HL-60/S4 treated with retinoic acid at 250 ng/mL for 4 days and 3 days (cell line): ENCODE measurements around the gene MRGPRX4.
"Not testable (repeated sequence)": the region's sequence is repeated elsewhere in the genome, so short reads cannot be mapped to it uniquely, and the experiment has no call there.

Experiments
- in situ Hi-C: fragments of 300-500 bp; cut with MboI; formaldehyde crosslinking; loops from 2 replicates; pipeline ENCODE4 v1.7.0; 2022; ENCODE audit warnings: low sequenced_read_pairs

The MRGPRX4 gene

GRCh38 chr11:18172666-18173065 lies at the start of gene MRGPRX4:
MRGPRX4 (plus strand) TSS chr11:18172837; CDS start chr11:18173257, 420 bp downstream.
- in situ Hi-C loops: no loop called here

GRCh38 chr11:18131115-18131514 lies 41.5 kb upstream of the MRGPRX4 start:
- in situ Hi-C loops: not testable (repeated sequence)

GRCh38 chr11:18132341-18132740 lies 40.3 kb upstream of the MRGPRX4 start, which contains the start of gene MRGPRX3:
MRGPRX3 (plus strand) TSS chr11:18132571; CDS start chr11:18137203, 4,632 bp downstream.
- in situ Hi-C loops: no loop called here

GRCh38 chr11:18135308-18135707 lies 37.3 kb upstream of the MRGPRX4 start:
- in situ Hi-C loops: no loop called here

GRCh38 chr11:18137186-18137800 lies 35.3 kb upstream of the MRGPRX4 start:
- in situ Hi-C loops: no loop called here

- in situ Hi-C loops: no loop called here
These were observed 32.5 kb upstream of the MRGPRX4 start for GRCh38 chr11:18140145-18140544.

- in situ Hi-C loops: no loop called here
These were observed 28.4 kb upstream of the MRGPRX4 start for GRCh38 chr11:18144243-18144642.

- in situ Hi-C loops: no loop called here
These were observed 27.6 kb upstream of the MRGPRX4 start for GRCh38 chr11:18145025-18145424.

GRCh38 chr11:18145837-18146236 lies 26.8 kb upstream of the MRGPRX4 start:
- in situ Hi-C loops: no loop called here

- in situ Hi-C loops: no loop called here
These were observed 21.1 kb upstream of the MRGPRX4 start for GRCh38 chr11:18151581-18151980.

- in situ Hi-C loops: no loop called here
These were observed 4.3 kb upstream of the MRGPRX4 start for GRCh38 chr11:18168372-18168771.

GRCh38 chr11:18171377-18172000 lies 1.1 kb upstream of the MRGPRX4 start:
- in situ Hi-C loops: no loop called here

- in situ Hi-C loops: no loop called here
These were observed 709 bp downstream of the MRGPRX4 start for GRCh38 chr11:18173225-18173866.

- in situ Hi-C loops: no loop called here
These were observed 16.2 kb downstream of the MRGPRX4 start for GRCh38 chr11:18188796-18189195.

- in situ Hi-C loops: not testable (repeated sequence)
These were observed 17.0 kb downstream of the MRGPRX4 start for GRCh38 chr11:18189476-18190245.

GRCh38 chr11:18191376-18191775 lies 18.7 kb downstream of the MRGPRX4 start:
- in situ Hi-C loops: no loop called here

GRCh38 chr11:18193010-18193409 lies 20.4 kb downstream of the MRGPRX4 start:
- in situ Hi-C loops: no loop called here

GRCh38 chr11:18196532-18196931 lies 23.9 kb downstream of the MRGPRX4 start:
- in situ Hi-C loops: no loop called here

- in situ Hi-C loops: not testable (repeated sequence)
These were observed 25.1 kb downstream of the MRGPRX4 start for GRCh38 chr11:18197738-18198137.

GRCh38 chr11:18203723-18204122 lies 31.1 kb downstream of the MRGPRX4 start:
- in situ Hi-C loops: no loop called here

GRCh38 chr11:18204220-18204619 lies 31.6 kb downstream of the MRGPRX4 start:
- in situ Hi-C loops: no loop called here
